Renal cortical epithelial cell (primary cell): ENCODE results near the gene LPAR3. TPM values are rescaled to one million over a fixed set of nuclear protein-coding genes. Genes with fewer than 3 reads are reported as not detected.
"Not testable (repeated sequence)": the region's sequence is repeated elsewhere in the genome, so short reads cannot be mapped to it uniquely, and the experiment has no call there.

Source experiments
- DNase-seq: peaks from one replicate; pipeline ENCODE4 v3.0.0-alpha.2; 2011; ENCODE audit warnings: low read depth
- total RNA-seq: library from RNA; depleted of rRNA; stranded (reverse); fragments of >200 nt; gene quantifications from 2 replicates; pipeline ENCODE4 v1.2.3, GENCODE V29; 2014

The LPAR3 gene
- total RNA-seq, 1 donor from 2014 or later, result 0.05 TPM

- not testable (repeated sequence) for DNase-seq
Observed at GRCh38 chr1:84902727-84903126, 9.7 kb upstream of the LPAR3 start.

- no peak for DNase-seq
Observed at GRCh38 chr1:84899969-84900368, 7.0 kb upstream of the LPAR3 start.

GRCh38 chr1:84896279-84896678 lies 3.3 kb upstream of the LPAR3 start:
- no peak for DNase-seq

- DNase-seq, result no peak
Observed at GRCh38 chr1:84890566-84890965, 2.4 kb downstream of the LPAR3 start.

GRCh38 chr1:84889437-84889836 lies 3.6 kb downstream of the LPAR3 start:
- DNase-seq, result no peak

GRCh38 chr1:84888753-84889152 lies 4.3 kb downstream of the LPAR3 start:
- DNase-seq, result no peak

- peak; percentile 66 for DNase-seq
Observed at GRCh38 chr1:84887261-84887934, 5.6 kb downstream of the LPAR3 start.

GRCh38 chr1:84885469-84885868 lies 7.5 kb downstream of the LPAR3 start:
- no peak for DNase-seq

GRCh38 chr1:84884671-84885389 lies 8.2 kb downstream of the LPAR3 start:
- DNase-seq, result peak; percentile 60

GRCh38 chr1:84883286-84883685 lies 9.7 kb downstream of the LPAR3 start:
- DNase-seq, result peak; percentile 9

GRCh38 chr1:84877592-84877991 lies 15.4 kb downstream of the LPAR3 start:
- no peak for DNase-seq

- DNase-seq, result no peak
Observed at GRCh38 chr1:84876353-84876752, 16.7 kb downstream of the LPAR3 start.

- DNase-seq, result no peak
Observed at GRCh38 chr1:84873366-84873765, 19.6 kb downstream of the LPAR3 start.

- DNase-seq, result no peak
Observed at GRCh38 chr1:84872696-84873355, 20.2 kb downstream of the LPAR3 start.

GRCh38 chr1:84871181-84871580 lies 21.8 kb downstream of the LPAR3 start:
- no peak for DNase-seq

GRCh38 chr1:84870591-84870990 lies 22.4 kb downstream of the LPAR3 start:
- no peak for DNase-seq

- DNase-seq, result no peak
Observed at GRCh38 chr1:84869720-84870119, 23.3 kb downstream of the LPAR3 start.

GRCh38 chr1:84862810-84863251 lies 30.2 kb downstream of the LPAR3 start:
- peak; percentile 85 for DNase-seq

GRCh38 chr1:84861988-84862644 lies 30.9 kb downstream of the LPAR3 start:
- no peak for DNase-seq

- DNase-seq, result no peak
Observed at GRCh38 chr1:84861516-84861915, 31.5 kb downstream of the LPAR3 start.

GRCh38 chr1:84859866-84860265 lies 33.1 kb downstream of the LPAR3 start:
- no peak for DNase-seq

GRCh38 chr1:84857906-84858305 lies 35.1 kb downstream of the LPAR3 start:
- no peak for DNase-seq
